Stomach (tissue), 9 donors: Measurements from ENCODE around the gene NCKIPSD. TPM values are rescaled to one million over a fixed set of nuclear protein-coding genes. Genes with fewer than 3 reads are reported as not detected.
A peak's percentile ranks its signal among the peaks of the same experiment; 100 is the strongest.

Source experiments
- DNase-seq, 2 donors: peaks; one replicate each; pipeline versions ENCODE4 v3.0.0 to v3.0.0-alpha.2; 2013 to 2019
- H3K27ac ChIP-seq, 5 donors: fragments of 200-600 bp in 4 of 5; sonication (generic) in 4 of 5; one replicate each; pipeline ENCODE4 v1.5.1; 2013 to 2019; ENCODE audit warnings: mild to moderate bottlenecking in 1 of 5, moderate library complexity in 1 of 5
- H3K27me3 ChIP-seq, 3 donors: fragments of 200-600 bp; sonication (generic); one replicate each; pipeline ENCODE4 v1.5.1; 2017 to 2019; ENCODE audit warnings: mixed run types in 1 of 3
- H3K36me3 ChIP-seq, 4 donors: fragments of 200-600 bp; sonication (generic); 1 replicate in 3 of 4; 2 replicates in 1 of 4; pipeline ENCODE4 v1.5.1; 2016 to 2019
- H3K4me1 ChIP-seq, 4 donors: fragments of 200-600 bp; sonication (generic); one replicate each; pipeline ENCODE4 v1.5.1; 2016 to 2019
- H3K4me3 ChIP-seq, 4 donors: fragments of 200-600 bp; sonication (generic) in 3 of 4; one replicate each; pipeline ENCODE4 v1.5.1; 2016 to 2019; ENCODE audit warnings: mild to moderate bottlenecking in 1 of 4
- H3K9me3 ChIP-seq, 4 donors: fragments of 200-600 bp; sonication (generic); one replicate each; pipeline ENCODE4 v1.5.1; 2016 to 2019
- EP300 ChIP-seq: sonication (generic); formaldehyde crosslinking; IDR thresholded peaks from one replicate; pipeline ENCODE4 v1.6.1; 2017; ENCODE audit warnings: antibody characterized with exemption
- POLR2A ChIP-seq, 4 donors: fragments of 450-650 bp; IDR thresholded peaks; one replicate each; pipeline ENCODE4 v1.6.1; 2016; ENCODE audit warnings: antibody characterized with exemption in 4 of 4, control low read depth in 2 of 4, mild to moderate bottlenecking in 1 of 4, moderate library complexity in 1 of 4
- POLR2AphosphoS5 ChIP-seq, 3 donors: sonication (generic); formaldehyde crosslinking; IDR thresholded peaks; one replicate each; pipeline ENCODE4 v1.6.1; 2016; ENCODE audit warnings: antibody characterized with exemption in 3 of 3
- WGBS, 5 donors: extraction: QIAGEN DNeasy Blood & Tissue Kit in 3 of 5; methylation state at CpG; one replicate each; pipeline versions ENCODE4 v1.1.5 to v1.1.7; 2013 to 2018; 5-methylcytosine and 5-hydroxymethylcytosine counted together
- intact Hi-C: fragments of 100-400 bp; cut with DNase I; formaldehyde crosslinking; loops from one replicate; pipeline ENCODE4 v1.15.1; 2023; ENCODE audit warnings: low total_unique reads
- polyA plus RNA-seq, 3 donors: library from polyadenylated mRNA; stranded (reverse); fragments of 200-250 nt; gene quantifications; one replicate each; pipeline ENCODE4 v1.2.3, GENCODE V29; 2013
- total RNA-seq, 5 donors: library from RNA; depleted of rRNA; stranded (reverse); fragments of >200 nt; gene quantifications; one replicate each; pipeline versions ENCODE4 v1.1.0 to v1.2.3, GENCODE V29; 2014 to 2016
- TF ChIP-seq, protein P1 (sequence below), 7 experiments: fragments of 450-650 bp in 4 of 7; fragments of 200-600 bp in 3 of 7; sonication (generic) in 3 of 7; IDR thresholded peaks; one replicate each; pipeline ENCODE4 v1.5.1; 2016 to 2019; ENCODE audit warnings: antibody characterized with exemption in 7 of 7, control low read depth in 2 of 7, mild to moderate bottlenecking in 1 of 7
- donor health status: healthy with polysubstance abuse.
- donor health status: Bipolar disorder and iron deficiency.
- donor health status: healthy.

Gene NCKIPSD
- total and polyA plus RNA-seq, 8 donors = 6.1 to 46.7 (median 17.4) TPM

DNA sequence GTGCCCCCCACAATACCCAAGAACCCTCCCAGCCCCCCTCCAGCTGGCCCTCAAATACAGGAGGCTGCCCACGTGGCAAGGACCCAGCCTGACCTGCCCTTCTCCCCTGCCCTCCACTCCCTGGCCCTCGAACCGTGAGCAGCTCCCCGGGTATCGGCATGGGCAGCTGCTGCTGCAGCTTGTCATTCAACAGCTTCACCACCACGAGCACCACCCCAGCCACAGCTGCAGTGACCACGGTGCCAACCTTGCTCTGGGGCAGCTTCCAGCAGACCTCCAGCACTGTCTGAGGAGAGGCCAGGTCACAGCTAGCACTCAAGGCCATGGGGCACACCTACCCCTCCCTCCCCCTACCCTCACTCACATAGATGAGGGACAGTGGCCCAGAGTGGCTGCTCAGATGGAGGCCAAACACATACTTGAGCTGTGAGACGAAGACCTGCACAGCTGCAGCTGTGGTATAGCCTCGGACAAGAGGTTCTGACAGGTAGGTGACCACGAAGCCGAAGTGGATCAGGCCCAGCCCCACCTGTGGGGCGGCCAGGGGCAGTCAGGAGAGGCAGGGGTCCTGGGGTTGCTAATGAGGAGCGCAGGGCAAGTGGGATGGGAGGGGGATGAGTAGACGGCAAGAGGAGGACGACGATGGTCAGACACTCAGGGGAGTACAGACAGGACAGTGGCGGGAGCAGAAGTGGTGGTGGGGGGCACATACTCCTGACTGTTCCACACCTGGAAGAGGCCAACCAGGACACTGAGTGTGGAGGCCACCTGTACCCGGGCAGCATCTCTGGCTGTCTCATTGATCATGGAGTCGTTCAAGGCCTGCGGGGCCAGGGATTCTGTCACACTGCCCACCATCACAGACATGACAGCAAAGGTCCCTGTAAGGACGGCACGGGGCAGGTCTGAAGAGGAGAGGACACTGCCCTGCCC, 53.9 kb downstream of the NCKIPSD start:
- 86 to 94% (median 91%) methylated on average over 19 to 22 of the region's 22 CpGs for WGBS, 5 donors
- H3K27ac ChIP-seq = no peak overlapping the region
- H3K4me3 ChIP-seq = peak overlapping the region in 1 of 4 donors; percentile 97
- no peaks in the 10 kb centered on the region for H3K27me3 ChIP-seq
- peaks cover 25 to 66% (median 66%) of the 10 kb centered on the region in 4 donors for H3K36me3 ChIP-seq
- TF ChIP-seq EP300 = no peak
- no peak for TF ChIP-seq POLR2A (IDR thresholded peaks at IDR 0.05)
- TF ChIP-seq POLR2AphosphoS5 (IDR thresholded peaks at IDR 0.05) = no peak
- TF ChIP-seq, protein P1, sequence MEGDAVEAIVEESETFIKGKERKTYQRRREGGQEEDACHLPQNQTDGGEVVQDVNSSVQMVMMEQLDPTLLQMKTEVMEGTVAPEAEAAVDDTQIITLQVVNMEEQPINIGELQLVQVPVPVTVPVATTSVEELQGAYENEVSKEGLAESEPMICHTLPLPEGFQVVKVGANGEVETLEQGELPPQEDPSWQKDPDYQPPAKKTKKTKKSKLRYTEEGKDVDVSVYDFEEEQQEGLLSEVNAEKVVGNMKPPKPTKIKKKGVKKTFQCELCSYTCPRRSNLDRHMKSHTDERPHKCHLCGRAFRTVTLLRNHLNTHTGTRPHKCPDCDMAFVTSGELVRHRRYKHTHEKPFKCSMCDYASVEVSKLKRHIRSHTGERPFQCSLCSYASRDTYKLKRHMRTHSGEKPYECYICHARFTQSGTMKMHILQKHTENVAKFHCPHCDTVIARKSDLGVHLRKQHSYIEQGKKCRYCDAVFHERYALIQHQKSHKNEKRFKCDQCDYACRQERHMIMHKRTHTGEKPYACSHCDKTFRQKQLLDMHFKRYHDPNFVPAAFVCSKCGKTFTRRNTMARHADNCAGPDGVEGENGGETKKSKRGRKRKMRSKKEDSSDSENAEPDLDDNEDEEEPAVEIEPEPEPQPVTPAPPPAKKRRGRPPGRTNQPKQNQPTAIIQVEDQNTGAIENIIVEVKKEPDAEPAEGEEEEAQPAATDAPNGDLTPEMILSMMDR (IDR thresholded peaks at IDR 0.05) = no peak
- no peaks in the 10 kb centered on the region for H3K9me3 ChIP-seq
- intact Hi-C loops = no loop called here
- no peak for DNase-seq
- peaks cover 22 to 34% (median 25%) of the 10 kb centered on the region in 4 donors for H3K4me1 ChIP-seq

DNA sequence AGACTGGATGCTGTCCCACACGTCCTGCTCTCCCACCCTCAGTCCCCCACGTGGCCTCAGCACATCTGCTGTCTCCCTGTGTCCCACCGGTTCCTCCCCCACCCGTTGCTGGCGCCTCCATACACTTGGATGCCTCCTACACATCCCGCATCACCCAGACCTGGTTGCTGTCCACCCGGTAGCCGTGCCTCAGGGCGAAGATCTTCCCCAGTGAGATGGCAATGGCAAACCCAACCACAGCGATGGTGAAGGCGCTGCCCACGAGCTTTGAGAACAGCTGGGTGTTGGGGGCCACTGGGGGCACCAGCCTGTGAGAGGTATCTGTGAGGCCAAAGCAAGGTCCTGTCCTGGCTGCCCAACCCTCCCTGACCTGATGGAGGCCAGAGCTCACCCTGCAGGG, 54.9 kb downstream of the NCKIPSD start:
- Histone ChIP-seq H3K27ac (no peak overlapping the region), H3K9me3 (no peaks in the 10 kb centered on the region), H3K4me3 (no peak overlapping the region), H3K27me3 (no peaks in the 10 kb centered on the region), H3K4me1 (peaks cover 12 to 25% (median 17%) of the 10 kb centered on the region in 4 donors), H3K36me3 (peaks cover 30 to 76% (median 76%) of the 10 kb centered on the region in 4 donors)
- DNase-seq = no peak
- 86 to 94% (median 93%) methylated on average over 9 to 12 of the region's 12 CpGs for WGBS, 5 donors
- TF ChIP-seq POLR2A (IDR thresholded peaks at IDR 0.05) (no peak), POLR2AphosphoS5 (IDR thresholded peaks at IDR 0.05) (no peak), EP300 (no peak)
- TF ChIP-seq, protein P1 (IDR thresholded peaks at IDR 0.05) = no peak
- intact Hi-C loops = no loop called here

DNA sequence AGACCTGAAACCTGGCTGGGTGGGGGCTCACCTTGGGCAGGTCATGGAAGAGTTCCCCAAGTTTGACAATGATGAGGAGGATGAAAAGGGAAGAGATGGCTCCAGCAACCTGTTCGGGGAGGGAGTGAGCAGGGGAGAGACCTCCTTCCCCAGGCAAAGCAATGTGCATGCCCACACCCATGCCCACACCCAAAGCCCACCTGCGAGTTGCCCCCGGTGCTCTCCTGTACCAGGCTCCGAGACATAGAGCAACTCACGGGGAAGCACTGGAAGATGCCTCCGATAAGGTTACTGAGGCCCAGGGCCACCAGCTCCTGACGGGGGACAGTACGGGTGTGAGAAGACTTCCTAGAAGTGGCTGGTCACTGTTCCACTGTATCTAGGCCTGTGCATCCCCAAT, 55.3 kb downstream of the NCKIPSD start:
- 90 to 97% (median 96%) methylated on average over 7 to 8 of the region's 8 CpGs for WGBS, 5 donors
- peaks cover 10 to 24% (median 14%) of the 10 kb centered on the region in 4 donors for H3K4me1 ChIP-seq
- intact Hi-C loops = no loop called here
- peaks cover 30 to 80% (median 80%) of the 10 kb centered on the region in 4 donors for H3K36me3 ChIP-seq
- H3K9me3 ChIP-seq = no peaks in the 10 kb centered on the region
- H3K4me3 ChIP-seq = no peak overlapping the region
- DNase-seq = no peak
- TF ChIP-seq EP300 (no peak), POLR2AphosphoS5 (IDR thresholded peaks at IDR 0.05) (no peak), POLR2A (IDR thresholded peaks at IDR 0.05) (no peak)
- TF ChIP-seq, protein P1 (IDR thresholded peaks at IDR 0.05) = no peak
- H3K27ac ChIP-seq = no peak overlapping the region
- no peaks in the 10 kb centered on the region for H3K27me3 ChIP-seq

DNA sequence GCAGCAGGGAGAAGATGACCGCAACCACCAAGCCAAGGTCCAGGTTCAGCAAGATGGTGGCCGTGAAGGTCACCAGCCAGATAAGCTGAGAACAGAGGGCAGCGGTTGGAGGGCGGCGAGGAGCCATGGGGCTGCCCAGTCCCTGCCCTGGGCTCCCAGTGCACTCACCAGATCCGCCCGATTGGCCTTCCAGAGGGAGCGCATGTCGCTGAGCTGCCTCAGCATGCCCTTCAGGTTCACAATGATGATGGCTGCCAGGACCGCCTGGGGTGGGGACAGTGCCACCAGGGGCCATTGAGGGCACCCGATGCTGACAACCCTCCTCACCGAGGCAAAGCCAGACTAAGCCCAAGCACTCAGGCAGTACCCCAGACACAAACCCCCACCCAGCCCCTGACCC, 55.8 kb downstream of the NCKIPSD start:
- intact Hi-C loops = no loop called here
- WGBS, 5 donors = 94 to 97% (median 95%) methylated on average over 9 to 12 of the region's 12 CpGs
- Histone ChIP-seq H3K4me1 (peaks cover 10 to 22% (median 13%) of the 10 kb centered on the region in 4 donors), H3K9me3 (no peaks in the 10 kb centered on the region), H3K4me3 (no peak overlapping the region), H3K27ac (no peak overlapping the region), H3K27me3 (no peaks in the 10 kb centered on the region), H3K36me3 (peaks cover 30 to 85% (median 85%) of the 10 kb centered on the region in 4 donors)
- no peak for TF ChIP-seq POLR2A (IDR thresholded peaks at IDR 0.05)
- no peak for TF ChIP-seq EP300
- TF ChIP-seq, protein P1 (IDR thresholded peaks at IDR 0.05) = no peak
- no peak for TF ChIP-seq POLR2AphosphoS5 (IDR thresholded peaks at IDR 0.05)
- no peak for DNase-seq
